NT2/D1 (cell line): ENCODE data around the gene SLC6A7.

ENCODE experiments used
- SUZ12 ChIP-seq: IDR thresholded peaks from 2 replicates; pipeline ENCODE4 v1.6.1; 2011; ENCODE audit not compliant: insufficient read length, insufficient read depth; ENCODE audit errors: extremely low read depth
- YY1 ChIP-seq: IDR thresholded peaks from 2 replicates; pipeline ENCODE4 v1.6.1; 2011; ENCODE audit not compliant: insufficient read length, insufficient read depth
- ZNF274 ChIP-seq: IDR thresholded peaks from 2 replicates; pipeline ENCODE4 v1.6.1; 2011; ENCODE audit warnings: mild to moderate bottlenecking, low read depth, low read length

- TF ChIP-seq YY1, result no peak
- no peak for TF ChIP-seq SUZ12
- no peak for TF ChIP-seq ZNF274
These were observed 26.3 kb upstream of the SLC6A7 start for GRCh38 chr5:150163547-150164059.
